LNCAP (cell line): ENCODE data around the gene MALT1.

Experiments used
- TF ChIP-seq, protein P1 (sequence below): fragments of 450-650 bp; IDR thresholded peaks from 2 replicates; pipeline ENCODE4 v1.5.1; 2017; ENCODE audit warnings: mild to moderate bottlenecking

MALT1 gene

GRCh38 chr18:58755304-58756010 lies 84.2 kb downstream of the MALT1 start:
- TF ChIP-seq, protein P1, sequence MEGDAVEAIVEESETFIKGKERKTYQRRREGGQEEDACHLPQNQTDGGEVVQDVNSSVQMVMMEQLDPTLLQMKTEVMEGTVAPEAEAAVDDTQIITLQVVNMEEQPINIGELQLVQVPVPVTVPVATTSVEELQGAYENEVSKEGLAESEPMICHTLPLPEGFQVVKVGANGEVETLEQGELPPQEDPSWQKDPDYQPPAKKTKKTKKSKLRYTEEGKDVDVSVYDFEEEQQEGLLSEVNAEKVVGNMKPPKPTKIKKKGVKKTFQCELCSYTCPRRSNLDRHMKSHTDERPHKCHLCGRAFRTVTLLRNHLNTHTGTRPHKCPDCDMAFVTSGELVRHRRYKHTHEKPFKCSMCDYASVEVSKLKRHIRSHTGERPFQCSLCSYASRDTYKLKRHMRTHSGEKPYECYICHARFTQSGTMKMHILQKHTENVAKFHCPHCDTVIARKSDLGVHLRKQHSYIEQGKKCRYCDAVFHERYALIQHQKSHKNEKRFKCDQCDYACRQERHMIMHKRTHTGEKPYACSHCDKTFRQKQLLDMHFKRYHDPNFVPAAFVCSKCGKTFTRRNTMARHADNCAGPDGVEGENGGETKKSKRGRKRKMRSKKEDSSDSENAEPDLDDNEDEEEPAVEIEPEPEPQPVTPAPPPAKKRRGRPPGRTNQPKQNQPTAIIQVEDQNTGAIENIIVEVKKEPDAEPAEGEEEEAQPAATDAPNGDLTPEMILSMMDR, result no peak

DNA sequence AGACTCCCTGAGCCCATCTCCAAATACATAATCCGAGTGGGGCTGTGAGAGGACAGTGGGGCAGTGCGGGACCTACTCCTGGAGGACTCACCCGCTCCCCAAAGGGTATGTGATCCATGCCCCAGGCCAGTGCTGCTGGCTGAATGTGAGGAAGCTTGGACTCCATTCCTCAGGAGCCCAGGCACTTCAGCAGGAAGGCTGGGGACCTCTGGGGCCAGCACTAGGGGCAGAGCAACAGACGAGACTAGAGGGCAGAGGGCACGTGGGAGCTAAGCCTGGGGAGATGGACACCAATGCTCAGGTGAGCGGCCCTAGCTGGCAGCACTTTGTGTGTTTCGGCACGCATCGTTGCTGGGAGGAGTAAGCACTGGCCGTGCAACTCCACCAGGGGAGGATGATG lies 84.9 kb downstream of the MALT1 start:
- TF ChIP-seq, protein P1, result no peak

GRCh38 chr18:58756596-58757240 lies 85.5 kb downstream of the MALT1 start:
- TF ChIP-seq, protein P1, result no peak

DNA sequence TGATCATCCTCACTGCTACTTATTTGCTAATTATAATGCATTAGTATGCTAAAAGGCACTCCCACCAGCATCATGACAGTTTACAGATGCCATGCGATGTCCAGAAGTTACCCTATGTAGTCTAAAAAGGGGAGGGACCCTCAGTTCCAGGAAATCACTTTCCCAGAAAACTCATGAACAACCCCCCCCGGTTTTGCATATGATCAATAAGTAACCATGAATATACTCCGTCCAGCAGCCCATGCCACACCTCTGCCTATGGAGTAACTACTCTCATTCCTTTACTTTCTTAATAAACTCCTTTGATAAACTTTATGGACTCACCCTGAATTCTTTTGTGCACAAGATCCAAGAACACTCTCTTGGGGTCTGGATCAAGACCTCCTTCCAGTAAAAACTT lies 86.8 kb downstream of the MALT1 start:
- TF ChIP-seq, protein P1, result no peak

DNA sequence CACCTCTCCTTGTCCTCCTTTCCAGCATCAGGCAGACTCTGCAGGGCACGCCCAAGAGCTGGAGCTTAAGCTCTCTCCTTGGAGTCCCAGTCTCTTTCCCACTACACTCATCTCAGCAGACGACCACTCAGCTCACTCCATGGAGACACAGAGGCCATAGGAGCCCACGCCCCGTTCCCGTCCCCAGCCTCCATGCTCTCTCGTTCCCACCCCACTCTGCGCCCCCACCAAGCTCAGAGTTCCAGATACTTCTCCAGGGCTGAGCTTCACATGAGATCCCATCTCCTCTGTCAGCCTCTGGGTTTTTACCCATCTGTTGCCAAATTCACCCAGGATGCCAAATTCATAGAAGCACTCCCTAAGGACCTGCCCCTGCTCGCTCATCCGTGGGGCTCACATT lies 87.3 kb downstream of the MALT1 start:
- TF ChIP-seq, protein P1, result no peak

GRCh38 chr18:58761241-58761969 lies 90.1 kb downstream of the MALT1 start:
- TF ChIP-seq, protein P1, result no peak

DNA sequence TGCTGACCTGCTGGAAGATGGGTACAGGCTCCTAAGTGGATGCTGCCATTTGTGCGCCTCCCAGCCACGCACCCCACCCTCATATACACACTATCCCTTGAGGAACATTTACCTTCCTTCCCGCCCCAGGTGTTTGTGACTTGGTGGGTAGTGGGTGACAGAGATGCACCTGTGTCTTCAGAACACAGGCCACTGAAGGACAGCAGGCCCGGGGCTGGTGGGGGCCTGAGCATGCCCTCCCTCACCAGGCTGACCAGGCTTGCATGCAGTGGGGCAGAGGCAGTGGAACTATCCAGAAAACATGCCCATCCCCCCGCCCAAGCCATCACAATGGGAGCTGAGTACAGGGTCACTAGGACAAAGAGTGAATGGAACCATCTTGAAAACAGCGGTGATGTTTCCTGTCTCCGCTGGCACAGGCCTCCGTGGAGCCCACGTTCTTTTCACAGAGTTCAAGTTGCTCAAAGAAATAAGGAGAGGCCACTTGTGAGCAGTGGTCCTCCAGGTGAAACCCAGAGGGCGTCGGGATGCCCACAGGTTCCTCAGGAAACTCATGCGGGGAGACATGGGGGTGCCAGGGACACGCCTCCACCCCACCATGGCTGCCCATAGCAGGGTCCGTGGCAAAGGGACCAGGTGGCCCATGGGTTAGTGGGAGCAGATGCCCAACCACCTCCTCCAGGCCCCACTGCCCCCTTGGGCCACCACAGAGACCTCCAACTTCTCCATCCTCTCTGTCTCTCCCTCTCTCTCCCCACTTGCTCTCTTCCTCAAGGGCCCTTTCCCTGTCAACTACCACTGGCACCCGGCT lies 90.9 kb downstream of the MALT1 start:
- TF ChIP-seq, protein P1, result no peak
